Esophagus squamous epithelium (tissue), 4 donors: ENCODE results near the gene PALD1.

Experiments
- POLR2A ChIP-seq, 4 donors: fragments of 450-650 bp; IDR thresholded peaks; one replicate each; pipeline ENCODE4 v1.6.1; 2017; ENCODE audit warnings: antibody characterized with exemption in 4 of 4, mild to moderate bottlenecking in 4 of 4, moderate library complexity in 3 of 4
- TF ChIP-seq, protein P1 (sequence below), 6 experiments: fragments of 450-650 bp in 4 of 6; fragments of 200-600 bp in 2 of 6; sonication (generic) in 2 of 6; IDR thresholded peaks; one replicate each; pipeline ENCODE4 v1.5.1; 2016 to 2019; ENCODE audit warnings: antibody characterized with exemption in 6 of 6, mild to moderate bottlenecking in 4 of 6, moderate library complexity in 4 of 6

GRCh38 chr10:70523057-70523456 lies 44.5 kb downstream of the PALD1 start:
- no peak for TF ChIP-seq POLR2A (IDR thresholded peaks at IDR 0.05)
- TF ChIP-seq, protein P1, sequence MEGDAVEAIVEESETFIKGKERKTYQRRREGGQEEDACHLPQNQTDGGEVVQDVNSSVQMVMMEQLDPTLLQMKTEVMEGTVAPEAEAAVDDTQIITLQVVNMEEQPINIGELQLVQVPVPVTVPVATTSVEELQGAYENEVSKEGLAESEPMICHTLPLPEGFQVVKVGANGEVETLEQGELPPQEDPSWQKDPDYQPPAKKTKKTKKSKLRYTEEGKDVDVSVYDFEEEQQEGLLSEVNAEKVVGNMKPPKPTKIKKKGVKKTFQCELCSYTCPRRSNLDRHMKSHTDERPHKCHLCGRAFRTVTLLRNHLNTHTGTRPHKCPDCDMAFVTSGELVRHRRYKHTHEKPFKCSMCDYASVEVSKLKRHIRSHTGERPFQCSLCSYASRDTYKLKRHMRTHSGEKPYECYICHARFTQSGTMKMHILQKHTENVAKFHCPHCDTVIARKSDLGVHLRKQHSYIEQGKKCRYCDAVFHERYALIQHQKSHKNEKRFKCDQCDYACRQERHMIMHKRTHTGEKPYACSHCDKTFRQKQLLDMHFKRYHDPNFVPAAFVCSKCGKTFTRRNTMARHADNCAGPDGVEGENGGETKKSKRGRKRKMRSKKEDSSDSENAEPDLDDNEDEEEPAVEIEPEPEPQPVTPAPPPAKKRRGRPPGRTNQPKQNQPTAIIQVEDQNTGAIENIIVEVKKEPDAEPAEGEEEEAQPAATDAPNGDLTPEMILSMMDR (IDR thresholded peaks at IDR 0.05), result no peak
